ENCODE measurements around the gene SRP9. TPM values are rescaled to one million over a fixed set of nuclear protein-coding genes. Genes with fewer than 3 reads are reported as not detected.

Gene SRP9
- total RNA-seq, 1 donor from 2014 or later, result 313 TPM

- H3K4me3 Mint-ChIP-seq, result no peak overlapping the region
- peaks cover 25% of the 10 kb centered on the region for H3K4me1 Mint-ChIP-seq (ENCODE audit: unreplicated experiment)
- H3K9me3 Mint-ChIP-seq, result no peaks in the 10 kb centered on the region
- H3K27me3 Mint-ChIP-seq, result no peaks in the 10 kb centered on the region
- H3K36me3 Mint-ChIP-seq, result no peaks in the 10 kb centered on the region
- TF ChIP-seq, protein P1, sequence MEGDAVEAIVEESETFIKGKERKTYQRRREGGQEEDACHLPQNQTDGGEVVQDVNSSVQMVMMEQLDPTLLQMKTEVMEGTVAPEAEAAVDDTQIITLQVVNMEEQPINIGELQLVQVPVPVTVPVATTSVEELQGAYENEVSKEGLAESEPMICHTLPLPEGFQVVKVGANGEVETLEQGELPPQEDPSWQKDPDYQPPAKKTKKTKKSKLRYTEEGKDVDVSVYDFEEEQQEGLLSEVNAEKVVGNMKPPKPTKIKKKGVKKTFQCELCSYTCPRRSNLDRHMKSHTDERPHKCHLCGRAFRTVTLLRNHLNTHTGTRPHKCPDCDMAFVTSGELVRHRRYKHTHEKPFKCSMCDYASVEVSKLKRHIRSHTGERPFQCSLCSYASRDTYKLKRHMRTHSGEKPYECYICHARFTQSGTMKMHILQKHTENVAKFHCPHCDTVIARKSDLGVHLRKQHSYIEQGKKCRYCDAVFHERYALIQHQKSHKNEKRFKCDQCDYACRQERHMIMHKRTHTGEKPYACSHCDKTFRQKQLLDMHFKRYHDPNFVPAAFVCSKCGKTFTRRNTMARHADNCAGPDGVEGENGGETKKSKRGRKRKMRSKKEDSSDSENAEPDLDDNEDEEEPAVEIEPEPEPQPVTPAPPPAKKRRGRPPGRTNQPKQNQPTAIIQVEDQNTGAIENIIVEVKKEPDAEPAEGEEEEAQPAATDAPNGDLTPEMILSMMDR (conservative IDR thresholded peaks at IDR 0.05), result no peak
- H3K27ac Mint-ChIP-seq, result no peak overlapping the region
- no peak for DNase-seq (ENCODE audit: extremely low spot score, unreplicated experiment)
These were observed 46.2 kb downstream of the SRP9 start for GRCh38 chr1:225823811-225824261.

- no peak for DNase-seq (ENCODE audit: extremely low spot score, unreplicated experiment)
- Mint-ChIP-seq H3K4me1 (ENCODE audit: unreplicated experiment) (peaks cover 25% of the 10 kb centered on the region), H3K9me3 (no peaks in the 10 kb centered on the region), H3K4me3 (peak overlapping the region; percentile 63), H3K36me3 (peaks cover 3% of the 10 kb centered on the region), H3K27me3 (no peaks in the 10 kb centered on the region), H3K27ac (peak overlapping the region; percentile 29)
- TF ChIP-seq, protein P1 (conservative IDR thresholded peaks at IDR 0.05), result no peak
These were observed 46.9 kb downstream of the SRP9 start for GRCh38 chr1:225824533-225824941.

- TF ChIP-seq, protein P1 (conservative IDR thresholded peaks at IDR 0.05), result no peak
- peak overlapping the region; percentile 63 for H3K4me3 Mint-ChIP-seq
These were observed 47.5 kb downstream of the SRP9 start for GRCh38 chr1:225825078-225825477.

DNA sequence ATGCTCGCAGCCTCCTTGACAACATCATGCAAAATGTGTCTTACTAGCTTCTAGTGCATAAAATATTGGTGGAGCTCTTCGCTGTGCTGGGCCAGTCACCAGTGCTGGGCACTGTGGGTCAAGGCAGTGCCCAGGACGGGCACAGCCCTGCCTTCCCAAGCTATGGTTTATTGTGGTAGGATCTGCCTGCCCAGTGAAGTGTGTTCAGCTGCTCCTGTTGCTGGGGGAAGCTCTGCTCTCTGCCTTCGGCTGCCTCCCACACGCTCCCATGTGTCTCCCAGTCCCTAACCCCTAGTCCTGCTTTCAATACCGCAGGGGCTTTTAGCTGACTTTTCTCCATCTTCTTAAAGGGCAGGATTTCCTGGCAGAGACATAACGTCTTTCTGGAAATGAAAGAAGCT is 48.0 kb downstream of the SRP9 start:
- Mint-ChIP-seq H3K27ac (no peak overlapping the region), H3K9me3 (no peaks in the 10 kb centered on the region)

More at GRCh38 chr1:225825078-225825477, 47.5 kb downstream of the SRP9 start:
- Mint-ChIP-seq H3K4me1 (ENCODE audit: unreplicated experiment) (peaks cover 25% of the 10 kb centered on the region), H3K36me3 (peaks cover 3% of the 10 kb centered on the region), H3K27ac (peak overlapping the region; percentile 29), H3K27me3 (no peaks in the 10 kb centered on the region), H3K9me3 (no peaks in the 10 kb centered on the region)
- DNase-seq (ENCODE audit: extremely low spot score, unreplicated experiment), result no peak

DNA sequence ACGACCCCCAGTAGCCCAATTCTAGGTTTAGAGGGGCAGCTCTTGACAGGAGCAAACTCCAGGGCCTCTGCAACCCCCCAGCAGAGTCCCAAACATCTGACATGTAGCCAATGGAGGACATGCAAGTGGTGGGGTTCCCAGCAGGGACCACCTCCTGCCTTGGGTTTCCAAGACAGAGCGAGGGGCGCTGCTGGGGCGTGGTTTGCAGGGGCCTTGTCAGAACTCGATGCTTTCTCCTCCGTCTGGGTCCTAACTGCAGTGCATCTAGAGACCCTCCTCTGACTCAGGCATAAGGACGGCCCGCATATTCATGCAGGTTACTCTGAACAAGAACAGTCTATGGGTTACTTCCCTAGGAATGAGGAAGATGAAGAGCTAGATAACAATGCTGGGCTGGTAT is 49.5 kb downstream of the SRP9 start:
- Mint-ChIP-seq H3K4me1 (ENCODE audit: unreplicated experiment) (peaks cover 25% of the 10 kb centered on the region), H3K9me3 (no peaks in the 10 kb centered on the region), H3K27me3 (no peaks in the 10 kb centered on the region), H3K4me3 (no peak overlapping the region), H3K36me3 (peaks cover 9% of the 10 kb centered on the region), H3K27ac (peak overlapping the region; percentile 4)
- TF ChIP-seq, protein P1 (conservative IDR thresholded peaks at IDR 0.05), result no peak
- DNase-seq (ENCODE audit: extremely low spot score, unreplicated experiment), result no peak

More for the DNA sequence above, 48.0 kb downstream of the SRP9 start:
- Mint-ChIP-seq H3K36me3 (peaks cover 3% of the 10 kb centered on the region), H3K27me3 (no peaks in the 10 kb centered on the region), H3K4me3 (peak overlapping the region; percentile 52), H3K4me1 (ENCODE audit: unreplicated experiment) (peaks cover 25% of the 10 kb centered on the region)
- no peak for DNase-seq (ENCODE audit: extremely low spot score, unreplicated experiment)
- TF ChIP-seq, protein P1 (conservative IDR thresholded peaks at IDR 0.05), result no peak

Data from type B pancreatic cell (in vitro differentiated cells).